ENCODE measurements around the gene CASK.

DNA sequence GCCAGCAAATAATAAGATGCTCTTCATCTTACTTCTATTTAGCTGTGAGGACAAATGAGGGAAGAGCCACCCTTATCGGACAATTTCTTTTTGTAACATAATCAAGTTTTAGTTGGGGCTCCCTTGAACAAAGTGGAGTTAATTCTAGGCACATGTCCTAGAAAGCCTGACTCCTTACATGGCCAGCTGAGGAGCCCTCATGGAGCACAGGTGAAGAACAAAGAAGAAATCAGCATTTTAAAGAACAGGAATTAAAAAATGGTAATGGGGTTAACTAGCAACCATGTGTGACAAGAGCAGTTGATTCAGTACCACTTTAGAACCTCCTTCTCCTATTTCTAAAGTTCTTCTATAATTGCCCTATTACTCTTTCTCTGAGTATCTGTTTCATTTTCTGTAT, 183.5 kb downstream of the CASK start:
- TF ChIP-seq EZH2 (IDR thresholded peaks at IDR 0.05; ENCODE audit: borderline replicate concordance, low read depth, low read length, severe bottlenecking) = no peak
- TF ChIP-seq, protein P1, sequence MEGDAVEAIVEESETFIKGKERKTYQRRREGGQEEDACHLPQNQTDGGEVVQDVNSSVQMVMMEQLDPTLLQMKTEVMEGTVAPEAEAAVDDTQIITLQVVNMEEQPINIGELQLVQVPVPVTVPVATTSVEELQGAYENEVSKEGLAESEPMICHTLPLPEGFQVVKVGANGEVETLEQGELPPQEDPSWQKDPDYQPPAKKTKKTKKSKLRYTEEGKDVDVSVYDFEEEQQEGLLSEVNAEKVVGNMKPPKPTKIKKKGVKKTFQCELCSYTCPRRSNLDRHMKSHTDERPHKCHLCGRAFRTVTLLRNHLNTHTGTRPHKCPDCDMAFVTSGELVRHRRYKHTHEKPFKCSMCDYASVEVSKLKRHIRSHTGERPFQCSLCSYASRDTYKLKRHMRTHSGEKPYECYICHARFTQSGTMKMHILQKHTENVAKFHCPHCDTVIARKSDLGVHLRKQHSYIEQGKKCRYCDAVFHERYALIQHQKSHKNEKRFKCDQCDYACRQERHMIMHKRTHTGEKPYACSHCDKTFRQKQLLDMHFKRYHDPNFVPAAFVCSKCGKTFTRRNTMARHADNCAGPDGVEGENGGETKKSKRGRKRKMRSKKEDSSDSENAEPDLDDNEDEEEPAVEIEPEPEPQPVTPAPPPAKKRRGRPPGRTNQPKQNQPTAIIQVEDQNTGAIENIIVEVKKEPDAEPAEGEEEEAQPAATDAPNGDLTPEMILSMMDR (IDR thresholded peaks at IDR 0.05; ENCODE audit: borderline replicate concordance, extremely low read depth, low read length, poor library complexity, severe bottlenecking) = no peak

Data from DND-41 (cell line).